ENCODE results near the gene MIB2.

MIB2 gene

GRCh38 chr1:1615256-1616044 is at the start of gene MIB2:
TSS of gene MIB2 (plus strand) at chr1:1615500. CDS start at chr1:1623453, 7,953 bp downstream.
- peak within 1 kb of the TSS; percentile 81 to 99 for H3K4me3 ChIP-seq (ENCODE audit: low read depth in 1 of 2, low read length in 2 of 2)
- ATAC-seq (ENCODE audit: insufficient read depth, low read depth), result peak; percentile 87
- H3K27me3 ChIP-seq (ENCODE audit: insufficient read depth, low read length, poor library complexity), result no peaks in the 10 kb centered on the region
- peak; percentile 98 for DNase-seq
- no peaks in the 10 kb centered on the region for H3K9me3 ChIP-seq (ENCODE audit: insufficient read depth, low read length, severe bottlenecking)
- H3K4me1 ChIP-seq (ENCODE audit: insufficient read depth, low read length), result peaks cover 38% of the 10 kb centered on the region
- peaks cover 31% of the 10 kb centered on the region for H4K20me1 ChIP-seq (ENCODE audit: insufficient read depth, low read length)
- peak within 1 kb of the TSS; percentile 100 for H3K27ac ChIP-seq (ENCODE audit: low read length)
- peak within 1 kb of the TSS; percentile 85 for H3K4me2 ChIP-seq (ENCODE audit: insufficient read depth, low read length)
- TF ChIP-seq CTCF (IDR thresholded peaks at IDR 0.05; ENCODE audit: borderline replicate concordance, extremely low read depth, low read length, poor library complexity, severe bottlenecking) (no peak), EZH2 (IDR thresholded peaks at IDR 0.05; ENCODE audit: borderline replicate concordance, low read depth, low read length, severe bottlenecking) (no peak)
- peaks cover 32% of the 10 kb centered on the region for H3K79me2 ChIP-seq (ENCODE audit: insufficient read depth, low read length)
- H3K9ac ChIP-seq (ENCODE audit: low read depth, low read length), result peak within 1 kb of the TSS; percentile 100
- H2AFZ ChIP-seq (ENCODE audit: low read depth, low read length), result peak within 1 kb of the TSS; percentile 99
- peaks cover 21% of the 10 kb centered on the region for H3K36me3 ChIP-seq (ENCODE audit: insufficient read depth, low read length)

GRCh38 chr1:1567152-1567875 is 48.0 kb upstream of the MIB2 start:
- Histone ChIP-seq H3K27ac (ENCODE audit: low read length) (no peak overlapping the region), H3K9ac (ENCODE audit: low read depth, low read length) (no peak overlapping the region)

DNA sequence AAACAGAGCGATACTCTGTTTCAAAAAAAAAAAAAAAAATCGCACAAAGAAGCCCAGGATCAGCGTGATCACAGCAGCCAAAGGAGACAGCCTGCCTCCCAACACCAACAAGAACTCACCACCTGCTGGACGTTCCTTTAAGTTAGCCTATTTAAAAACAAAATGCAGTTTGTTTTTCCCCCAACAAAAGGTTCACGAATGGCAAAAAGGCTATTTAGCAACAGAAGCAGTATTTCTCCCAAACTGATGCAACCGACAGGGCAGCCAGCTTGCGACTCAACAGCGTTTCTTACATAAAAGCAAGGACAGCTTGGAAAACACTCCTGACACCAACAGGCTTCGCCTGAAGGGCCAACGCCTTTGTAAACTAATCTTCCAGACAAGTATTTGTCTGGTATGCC is 47.4 kb upstream of the MIB2 start:
- Histone ChIP-seq H3K4me3 (ENCODE audit: low read depth in 1 of 2, low read length in 2 of 2) (no peak overlapping the region), H3K36me3 (ENCODE audit: insufficient read depth, low read length) (peaks cover 70% of the 10 kb centered on the region), H3K27me3 (ENCODE audit: insufficient read depth, low read length, poor library complexity) (no peaks in the 10 kb centered on the region), H4K20me1 (ENCODE audit: insufficient read depth, low read length) (peaks cover 79% of the 10 kb centered on the region), H3K79me2 (ENCODE audit: insufficient read depth, low read length) (peaks cover 99% of the 10 kb centered on the region), H3K9ac (ENCODE audit: low read depth, low read length) (no peak overlapping the region), H3K4me2 (ENCODE audit: insufficient read depth, low read length) (no peak overlapping the region), H3K27ac (ENCODE audit: low read length) (no peak overlapping the region), H3K9me3 (ENCODE audit: insufficient read depth, low read length, severe bottlenecking) (no peaks in the 10 kb centered on the region), H3K4me1 (ENCODE audit: insufficient read depth, low read length) (peaks cover 30% of the 10 kb centered on the region), H2AFZ (ENCODE audit: low read depth, low read length) (no peak overlapping the region)
- ATAC-seq (ENCODE audit: insufficient read depth, low read depth) (no peak), DNase-seq (no peak)
- TF ChIP-seq CTCF (IDR thresholded peaks at IDR 0.05; ENCODE audit: borderline replicate concordance, extremely low read depth, low read length, poor library complexity, severe bottlenecking), result no peak
- no peak for TF ChIP-seq EZH2 (IDR thresholded peaks at IDR 0.05; ENCODE audit: borderline replicate concordance, low read depth, low read length, severe bottlenecking)

More at GRCh38 chr1:1567152-1567875, 48.0 kb upstream of the MIB2 start:
- H3K27me3 ChIP-seq (ENCODE audit: insufficient read depth, low read length, poor library complexity), result no peaks in the 10 kb centered on the region
- H3K4me3 ChIP-seq (ENCODE audit: low read depth in 1 of 2, low read length in 2 of 2), result no peak overlapping the region
- TF ChIP-seq EZH2 (IDR thresholded peaks at IDR 0.05; ENCODE audit: borderline replicate concordance, low read depth, low read length, severe bottlenecking), result no peak
- no peak for TF ChIP-seq CTCF (IDR thresholded peaks at IDR 0.05; ENCODE audit: borderline replicate concordance, extremely low read depth, low read length, poor library complexity, severe bottlenecking)
- DNase-seq (no peak), ATAC-seq (ENCODE audit: insufficient read depth, low read depth) (no peak)
- no peaks in the 10 kb centered on the region for H3K9me3 ChIP-seq (ENCODE audit: insufficient read depth, low read length, severe bottlenecking)
- peaks cover 75% of the 10 kb centered on the region for H3K36me3 ChIP-seq (ENCODE audit: insufficient read depth, low read length)
- no peak overlapping the region for H3K4me2 ChIP-seq (ENCODE audit: insufficient read depth, low read length)
- H3K79me2 ChIP-seq (ENCODE audit: insufficient read depth, low read length), result peaks cover 99% of the 10 kb centered on the region
- H4K20me1 ChIP-seq (ENCODE audit: insufficient read depth, low read length), result peaks cover 82% of the 10 kb centered on the region
- H2AFZ ChIP-seq (ENCODE audit: low read depth, low read length), result no peak overlapping the region
- H3K4me1 ChIP-seq (ENCODE audit: insufficient read depth, low read length), result peaks cover 25% of the 10 kb centered on the region; the same call in 1 of the 2 replicates

All from DND-41 (cell line).